A673 (cell line): ENCODE measurements around the gene NLN. TPM values are rescaled to one million over a fixed set of nuclear protein-coding genes. Genes with fewer than 3 reads are reported as not detected.
"Not testable (repeated sequence)": the region's sequence is repeated elsewhere in the genome, so short reads cannot be mapped to it uniquely, and the experiment has no call there.

ENCODE experiments used
- BruUV-seq: library from RNA; stranded (reverse); fragments of 400-500 nt; replicated peaks from 2 replicates; lab custom pipeline; 2021; lab: Mats Ljungman, UMichigan
- CTCF ChIA-PET: fragments of 300-600 bp; sonication (Branson Sonifier 250); formaldehyde crosslinking; loops from one replicate; lab custom pipeline; 2022; ENCODE audit warnings: antibody characterized with exemption; lab: Charles Lee
- POLR2A ChIA-PET: fragments of 300-600 bp; sonication (Branson Sonifier 250); formaldehyde crosslinking; loops from one replicate; lab custom pipeline; 2022; ENCODE audit warnings: antibody characterized with exemption; ENCODE audit not compliant: low non-redundant PET; lab: Charles Lee
- DNase-seq: peaks from one replicate; pipeline ENCODE4 v3.0.0-alpha.2; 2015; ENCODE audit warnings: low spot score
- H3K27ac ChIP-seq: fragments of 200-600 bp; sonication (generic); 2 replicates; pipeline ENCODE4 v1.5.1; 2016; ENCODE audit warnings: mixed run types, low read depth, mild to moderate bottlenecking, mixed read lengths, antibody characterized with exemption, low read length; ENCODE audit not compliant: poor library complexity, severe bottlenecking
- H3K27me3 ChIP-seq: fragments of 200-600 bp; sonication (generic); replicated peaks from 2 replicates; pipeline ENCODE4 v1.6.1; 2017; ENCODE audit warnings: mixed run types, low read depth, mild to moderate bottlenecking, mixed read lengths, antibody characterized with exemption, low read length; ENCODE audit not compliant: insufficient read depth, poor library complexity
- H3K36me3 ChIP-seq: fragments of 200-600 bp; sonication (generic); 2 replicates; pipeline ENCODE4 v1.6.1; 2016; ENCODE audit warnings: mixed run types, mild to moderate bottlenecking, mixed read lengths, antibody characterized with exemption, low read length; ENCODE audit not compliant: insufficient read depth, poor library complexity, severe bottlenecking
- H3K4me1 ChIP-seq: fragments of 200-600 bp; sonication (generic); 2 replicates; pipeline ENCODE4 v1.6.1; 2017; ENCODE audit warnings: mixed run types, mild to moderate bottlenecking, mixed read lengths, antibody characterized with exemption, low read length; ENCODE audit not compliant: insufficient read depth, poor library complexity, severe bottlenecking
- H3K4me3 ChIP-seq: fragments of 200-600 bp; sonication (generic); 2 replicates; pipeline ENCODE4 v1.5.1; 2016; ENCODE audit warnings: low read depth, mixed run types, mild to moderate bottlenecking, mixed read lengths, low read length; ENCODE audit not compliant: poor library complexity, severe bottlenecking
- H3K9me3 ChIP-seq: fragments of 200-600 bp; sonication (generic); 2 replicates; pipeline ENCODE4 v1.6.1; 2016; ENCODE audit warnings: mixed run types, low read depth, mild to moderate bottlenecking, mixed read lengths, antibody characterized with exemption, low read length; ENCODE audit not compliant: poor library complexity, severe bottlenecking
- CTCF ChIP-seq: fragments of 300-800, 200-600 bp; sonication (generic); conservative IDR thresholded peaks from 2 replicates; pipeline ENCODE4 v1.5.1; 2017; ENCODE audit warnings: low read depth, mild to moderate bottlenecking, antibody characterized with exemption, low read length, moderate library complexity, mixed read lengths
- EZH2 ChIP-seq: fragments of 200-600 bp; sonication (generic); IDR thresholded peaks from 2 replicates; pipeline ENCODE4 v1.6.1; 2017; ENCODE audit warnings: borderline replicate concordance, low read depth, mild to moderate bottlenecking, mixed read lengths, antibody characterized with exemption, low read length; ENCODE audit not compliant: poor library complexity, severe bottlenecking
- intact Hi-C: fragments of 100-400 bp; cut with micrococcal nuclease; formaldehyde crosslinking; loops from one replicate; pipeline ENCODE4 v1.10.0; 2022; ENCODE audit not compliant: unreplicated experiment
- total RNA-seq: library from RNA; stranded (reverse); gene quantifications from 2 replicates; pipeline ENCODE4 v1.2.3, GENCODE V29; 2021

The NLN gene
- total RNA-seq, 1 experiment from 2014 or later, result 99.9 TPM

GRCh38 chr5:65802820-65803219 lies 80.8 kb downstream of the NLN start:
- no peak for TF ChIP-seq CTCF
- no peak for TF ChIP-seq EZH2
- no peaks in the 10 kb centered on the region for H3K4me1 ChIP-seq
- no peak for DNase-seq
- BruUV-seq, result no TSS peak
- ChIA-PET POLR2A (no interaction called here), CTCF (no interaction called here)
- no peak overlapping the region for H3K4me3 ChIP-seq
- H3K36me3 ChIP-seq, result peaks cover 8% of the 10 kb centered on the region
- intact Hi-C loops, result no loop called here
- H3K27ac ChIP-seq, result no peak overlapping the region
- peaks cover 15% of the 10 kb centered on the region for H3K9me3 ChIP-seq
- H3K27me3 ChIP-seq, result no peaks in the 10 kb centered on the region

- POLR2A ChIA-PET, result no interaction called here
- H3K36me3 ChIP-seq, result peaks cover 7% of the 10 kb centered on the region
Measured at GRCh38 chr5:65803699-65804391, 81.8 kb downstream of the NLN start.

GRCh38 chr5:65805089-65805488 lies 83.1 kb downstream of the NLN start:
- DNase-seq, result no peak
- ChIA-PET POLR2A (no interaction called here), CTCF (no interaction called here)
- Histone ChIP-seq H3K27ac (no peak overlapping the region), H3K4me3 (no peak overlapping the region), H3K36me3 (peaks cover 9% of the 10 kb centered on the region), H3K27me3 (no peaks in the 10 kb centered on the region), H3K4me1 (no peaks in the 10 kb centered on the region), H3K9me3 (peaks cover 15% of the 10 kb centered on the region)
- no peak for TF ChIP-seq EZH2
- TF ChIP-seq CTCF, result no peak
- no TSS peak for BruUV-seq
- intact Hi-C loops, result no loop called here

More at GRCh38 chr5:65803699-65804391, 81.8 kb downstream of the NLN start:
- TF ChIP-seq CTCF, result no peak
- TF ChIP-seq EZH2, result no peak
- BruUV-seq, result no TSS peak
- Histone ChIP-seq H3K4me1 (no peaks in the 10 kb centered on the region), H3K27ac (no peak overlapping the region), H3K4me3 (no peak overlapping the region), H3K27me3 (no peaks in the 10 kb centered on the region), H3K9me3 (peaks cover 15% of the 10 kb centered on the region)
- intact Hi-C loops, result no loop called here
- no peak for DNase-seq
- CTCF ChIA-PET, result no interaction called here

- POLR2A ChIA-PET, H3K27me3 ChIP-seq, intact Hi-C loops, H3K4me1 ChIP-seq, H3K36me3 ChIP-seq, CTCF ChIA-PET, H3K4me3 ChIP-seq, H3K27ac ChIP-seq, DNase-seq, BruUV-seq: not testable (repeated sequence)
- peaks cover 10% of the 10 kb centered on the region for H3K9me3 ChIP-seq
Measured at GRCh38 chr5:65807494-65807893, 85.5 kb downstream of the NLN start.
